Keratinocyte (primary cell): ENCODE data around the gene TICRR. TPM values are rescaled to one million over a fixed set of nuclear protein-coding genes. Genes with fewer than 3 reads are reported as not detected.
A peak's percentile ranks its signal among the peaks of the same experiment; 100 is the strongest.

Source experiments
- DNase-seq: peaks from one replicate; pipeline ENCODE4 v3.0.0-alpha.2; 2011; ENCODE audit warnings: low read depth, missing footprints, low spot score
- FAIRE-seq: peaks from 2 replicates; lab custom pipeline; 2011; peaks lifted over from hg19 to GRCh38; lab: Jason Lieb, UNC
- H2AFZ ChIP-seq: 2 replicates; pipeline ENCODE4 v1.6.0; 2012; ENCODE audit warnings: low read length, control low read depth, inconsistent platforms; ENCODE audit not compliant: control insufficient read depth
- H3K27ac ChIP-seq: 2 replicates; pipeline ENCODE4 v1.5.1; 2011; ENCODE audit warnings: low read length; ENCODE audit not compliant: control insufficient read depth, insufficient read depth
- H3K27me3 ChIP-seq: 3 replicates; pipeline ENCODE4 v1.6.0; 2011; ENCODE audit warnings: low read length; ENCODE audit not compliant: control insufficient read depth, insufficient read depth; ENCODE audit errors: extremely low read depth
- H3K36me3 ChIP-seq, 2 experiments: 2 replicates in 1 of 2; 3 replicates in 1 of 2; pipeline ENCODE4 v1.5.1; 2011; ENCODE audit warnings: low read length in 2 of 2, mild to moderate bottlenecking in 1 of 2; ENCODE audit not compliant: control insufficient read depth in 2 of 2, insufficient read depth in 2 of 2; ENCODE audit errors: extremely low read depth in 1 of 2
- H3K4me1 ChIP-seq: 3 replicates; pipeline ENCODE4 v1.5.1; 2011; ENCODE audit warnings: low read length; ENCODE audit not compliant: control insufficient read depth, insufficient read depth; ENCODE audit errors: extremely low read depth
- H3K4me2 ChIP-seq: 3 replicates; pipeline ENCODE4 v1.6.0; 2011; ENCODE audit warnings: low read depth, low read length; ENCODE audit not compliant: control insufficient read depth, insufficient read depth; ENCODE audit errors: extremely low read depth
- H3K4me3 ChIP-seq, 3 experiments: fragments of 200-600 bp in 1 of 3; sonication (generic) in 1 of 3; 2 replicates in 2 of 3; 3 replicates in 1 of 3; pipeline ENCODE4 v1.5.1; 2011 to 2016; ENCODE audit warnings: low read length in 3 of 3, mild to moderate bottlenecking in 3 of 3, control low read depth in 2 of 3, inconsistent platforms in 1 of 3, low read depth in 1 of 3, mixed read lengths in 1 of 3, mixed run types in 1 of 3, moderate library complexity in 1 of 3; ENCODE audit not compliant: control insufficient read depth in 2 of 3, insufficient read depth in 2 of 3; ENCODE audit errors: extremely low read depth in 1 of 3
- H3K79me2 ChIP-seq: 2 replicates; pipeline ENCODE4 v1.6.0; 2012; ENCODE audit warnings: low read length; ENCODE audit not compliant: control insufficient read depth, insufficient read depth
- H3K9ac ChIP-seq: 3 replicates; pipeline ENCODE4 v1.6.0; 2011; ENCODE audit warnings: low read length; ENCODE audit not compliant: control insufficient read depth, insufficient read depth; ENCODE audit errors: extremely low read depth
- H3K9me1 ChIP-seq: 3 replicates; pipeline ENCODE4 v1.6.0; 2011; ENCODE audit warnings: low read length; ENCODE audit not compliant: control insufficient read depth, insufficient read depth; ENCODE audit errors: extremely low read depth
- H3K9me3 ChIP-seq: 2 replicates; pipeline ENCODE4 v1.5.1; 2012; ENCODE audit warnings: low read depth, low read length; ENCODE audit not compliant: control insufficient read depth
- H4K20me1 ChIP-seq: 3 replicates; pipeline ENCODE4 v1.6.0; 2011; ENCODE audit warnings: low read length; ENCODE audit not compliant: control insufficient read depth, insufficient read depth; ENCODE audit errors: extremely low read depth
- CTCF ChIP-seq, 3 experiments: IDR thresholded peaks in 1 of 3; conservative IDR thresholded peaks in 1 of 3; optimal IDR thresholded peaks in 1 of 3; 2 replicates in 2 of 3; 3 replicates in 1 of 3; pipeline versions ENCODE3 to v1.5.1; 2011; ENCODE audit warnings: low read length in 3 of 3, mild to moderate bottlenecking in 3 of 3, moderate library complexity in 2 of 3, control low read depth in 1 of 3, inconsistent platforms in 1 of 3; ENCODE audit not compliant: insufficient read depth in 2 of 3; ENCODE audit errors: extremely low read depth in 1 of 3
- EZH2 ChIP-seq: IDR thresholded peaks from one replicate; pipeline ENCODE4 v1.6.1; 2012; ENCODE audit warnings: inconsistent platforms, mild to moderate bottlenecking, low read length, moderate library complexity
- dilution Hi-C: fragments of 300-500 bp; cut with MboI; formaldehyde crosslinking; loops from one replicate; pipeline ENCODE4 v1.7.0; 2020; ENCODE audit warnings: low sequenced_read_pairs; ENCODE audit not compliant: extremely low pct_ligation_motif_present
- polyA plus RNA-seq, 5 experiments: library from polyadenylated mRNA; depleted of rRNA in 3 of 5; stranded (reverse) in 3 of 5; stranded (forward) in 1 of 5; unstranded in 1 of 5; fragments of >200 nt; gene quantifications; 1 replicate in 1 of 5; 2 replicates in 3 of 5; 3 replicates in 1 of 5; pipeline versions ENCODE4 v1.2.1 to v1.2.3, GENCODE V29; 2011 to 2012; ENCODE audit warnings: missing spikeins in 2 of 5, low read depth in 1 of 5, low replicate concordance in 1 of 5

Gene TICRR
- polyA plus RNA-seq, 1 donor (not counting 4 experiments of a cell fraction or from before 2014, with no cell fraction given): 2.9 TPM

GRCh38 chr15:89646416-89647141 is 71.3 kb downstream of the TICRR start:
- no peak for DNase-seq
- H3K9me3 ChIP-seq: no peaks in the 10 kb centered on the region
- no peak overlapping the region for H3K27ac ChIP-seq
- H3K36me3 ChIP-seq: no peaks in the 10 kb centered on the region
- H3K79me2 ChIP-seq: no peaks in the 10 kb centered on the region
- H3K9ac ChIP-seq: no peak overlapping the region
- no peaks in the 10 kb centered on the region for H3K4me1 ChIP-seq
- H3K4me2 ChIP-seq: no peak overlapping the region
- TF ChIP-seq EZH2 (no peak), CTCF (optimal IDR thresholded peaks at IDR 0.05 in 1 of 3, IDR thresholded peaks at IDR 0.05 in 1 of 3, conservative IDR thresholded peaks at IDR 0.05 in 1 of 3; ENCODE audit: extremely low read depth in 1 of 3, insufficient read depth in 2 of 3, low read length in 3 of 3) (no peak)
- no peak overlapping the region for H2AFZ ChIP-seq
- no peak for FAIRE-seq
- no peak overlapping the region for H3K4me3 ChIP-seq
- H4K20me1 ChIP-seq: no peaks in the 10 kb centered on the region
- H3K27me3 ChIP-seq: no peaks in the 10 kb centered on the region
- dilution Hi-C loops: no loop called here
- H3K9me1 ChIP-seq: no peaks in the 10 kb centered on the region

GRCh38 chr15:89647191-89647851 is 72.1 kb downstream of the TICRR start:
- dilution Hi-C loops: no loop called here
- Histone ChIP-seq H3K9me1 (no peaks in the 10 kb centered on the region), H3K4me1 (no peaks in the 10 kb centered on the region), H3K36me3 (no peaks in the 10 kb centered on the region), H4K20me1 (no peaks in the 10 kb centered on the region), H3K9ac (no peak overlapping the region), H2AFZ (no peak overlapping the region), H3K4me3 (no peak overlapping the region), H3K79me2 (no peaks in the 10 kb centered on the region), H3K27ac (no peak overlapping the region), H3K9me3 (no peaks in the 10 kb centered on the region), H3K4me2 (no peak overlapping the region), H3K27me3 (no peaks in the 10 kb centered on the region)
- TF ChIP-seq EZH2 (no peak), CTCF (optimal IDR thresholded peaks at IDR 0.05 in 1 of 3, IDR thresholded peaks at IDR 0.05 in 1 of 3, conservative IDR thresholded peaks at IDR 0.05 in 1 of 3; ENCODE audit: extremely low read depth in 1 of 3, insufficient read depth in 2 of 3, low read length in 3 of 3) (peak; percentile 89 to 96 (median 94))
- FAIRE-seq (no peak), DNase-seq (no peak)
